Measurements from ENCODE around the gene SYT17. TPM values are rescaled to one million over a fixed set of nuclear protein-coding genes. Genes with fewer than 3 reads are reported as not detected.

Gene SYT17
- total and polyA plus RNA-seq, 12 donors, result 0.20 to 1.3 (median 0.59) TPM

DNA sequence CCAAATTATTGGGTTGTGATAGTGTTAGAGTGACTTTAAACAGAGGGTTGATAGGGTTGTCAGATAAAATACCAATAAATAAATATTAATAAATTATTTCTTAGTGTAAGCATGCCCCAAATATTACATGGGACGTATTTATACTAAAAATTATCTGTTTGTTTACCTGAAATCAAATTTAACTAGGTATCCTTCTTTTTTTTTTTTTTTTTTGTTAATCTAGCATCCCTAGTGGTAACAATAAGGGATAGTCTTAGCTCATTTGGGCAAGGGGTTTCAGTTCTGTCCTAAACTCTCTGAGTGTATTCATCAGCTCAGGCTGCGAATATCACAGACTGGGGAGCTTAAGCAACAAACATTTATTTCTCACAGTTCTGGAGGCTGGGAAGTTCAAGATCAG is 118.8 kb downstream of the SYT17 start:
- no peaks in the 10 kb centered on the region for H3K4me1 ChIP-seq
- H3K27me3 ChIP-seq, result peaks cover 0 to 18% (median 5%) of the 10 kb centered on the region in 7 donors
- no peaks in the 10 kb centered on the region for H3K9me3 ChIP-seq
- no peaks in the 10 kb centered on the region for H3K36me3 ChIP-seq
- ATAC-seq (no peak), DNase-seq (no peak)
- no peak overlapping the region for H3K27ac ChIP-seq
- H3K4me3 ChIP-seq, result no peak overlapping the region
- 74 to 86% methylated on average over 2 of the region's 2 CpGs for WGBS, 2 donors
- intact Hi-C loops (cut with DNase I), result no loop called here
- no peak for TF ChIP-seq CTCF (IDR thresholded peaks at IDR 0.05)

DNA sequence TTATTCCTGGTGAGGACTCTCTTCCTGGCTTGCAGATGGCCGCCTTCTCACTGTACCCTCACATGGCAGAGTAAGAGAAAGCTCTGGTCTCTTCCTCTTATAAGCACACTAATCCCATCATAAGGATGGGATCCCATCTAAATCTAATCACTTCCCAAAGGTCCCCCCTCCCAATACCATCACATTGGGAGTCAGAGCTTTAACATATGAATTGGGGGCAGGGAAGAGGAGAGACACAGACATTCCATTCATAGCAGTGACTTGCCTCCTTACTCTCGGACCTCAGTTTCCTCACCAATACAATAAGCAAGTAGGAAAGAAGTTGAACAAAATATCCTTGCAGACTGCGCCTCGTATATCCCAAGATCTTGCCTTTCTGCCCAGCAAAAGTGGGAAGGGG is 119.2 kb downstream of the SYT17 start:
- 77 to 86% methylated on average over 4 of the region's 4 CpGs for WGBS, 2 donors
- no peak for TF ChIP-seq CTCF (IDR thresholded peaks at IDR 0.05)
- Histone ChIP-seq H3K9me3 (no peaks in the 10 kb centered on the region), H3K27me3 (peaks cover 0 to 18% (median 5%) of the 10 kb centered on the region in 7 donors), H3K36me3 (no peaks in the 10 kb centered on the region), H3K27ac (no peak overlapping the region), H3K4me1 (no peaks in the 10 kb centered on the region), H3K4me3 (no peak overlapping the region)
- intact Hi-C loops (cut with DNase I), result no loop called here
- DNase-seq (no peak), ATAC-seq (no peak)

- Histone ChIP-seq H3K9me3 (no peaks in the 10 kb centered on the region), H3K27ac (no peak overlapping the region), H3K4me3 (no peak overlapping the region), H3K36me3 (no peaks in the 10 kb centered on the region), H3K4me1 (peaks cover 0 to 6% (median 0%) of the 10 kb centered on the region in 9 donors), H3K27me3 (peaks cover 0 to 18% (median 5%) of the 10 kb centered on the region in 7 donors)
- intact Hi-C loops (cut with DNase I), result no loop called here
- TF ChIP-seq CTCF (IDR thresholded peaks at IDR 0.05), result no peak
- DNase-seq, result no peak
- 83 to 86% methylated on average over 7 of the region's 7 CpGs for WGBS, 2 donors
- ATAC-seq, result no peak
Observed at GRCh38 chr16:19288872-19289799, 121.1 kb downstream of the SYT17 start.

- Histone ChIP-seq H3K9me3 (no peaks in the 10 kb centered on the region), H3K27me3 (peaks cover 0 to 18% (median 5%) of the 10 kb centered on the region in 7 donors), H3K4me3 (no peak overlapping the region), H3K36me3 (no peaks in the 10 kb centered on the region), H3K4me1 (peaks cover 0 to 14% (median 0%) of the 10 kb centered on the region in 9 donors), H3K27ac (no peak overlapping the region)
- no peak for DNase-seq
- intact Hi-C loops (cut with DNase I), result no loop called here
- no peak for ATAC-seq
- no peak for TF ChIP-seq CTCF (IDR thresholded peaks at IDR 0.05)
- 34 to 44% methylated on average over 7 of the region's 7 CpGs for WGBS, 2 donors
Observed at GRCh38 chr16:19289811-19290485, 121.9 kb downstream of the SYT17 start.
